ENCODE measurements around the gene FGD2. TPM values are rescaled to one million over a fixed set of nuclear protein-coding genes. Genes with fewer than 3 reads are reported as not detected.

FGD2 gene
- total RNA-seq, 2 donors from 2014 or later: 5.3 to 8.3 TPM

DNA sequence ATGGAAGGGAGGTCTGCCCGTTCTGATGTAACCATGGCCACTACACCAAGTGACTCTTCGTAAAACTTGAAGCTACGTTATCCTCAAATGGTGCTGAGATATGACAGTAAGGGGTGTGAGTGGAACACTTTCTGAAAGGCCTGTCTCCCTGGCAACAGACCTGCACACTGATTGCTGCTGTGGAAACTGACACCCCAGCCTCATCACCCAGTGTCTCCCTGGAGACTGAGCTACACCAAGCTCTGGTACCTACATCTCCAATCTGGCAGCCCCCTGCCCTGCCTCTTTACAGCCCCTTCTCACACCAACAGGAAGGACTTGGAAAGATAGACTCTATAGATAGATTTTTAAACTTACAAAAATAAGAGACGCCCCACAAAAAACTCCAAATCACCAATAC, 37.7 kb upstream of the FGD2 start:
- no peaks in the 10 kb centered on the region for H3K9me3 Mint-ChIP-seq
- no peak for ATAC-seq (replicated peaks)

DNA sequence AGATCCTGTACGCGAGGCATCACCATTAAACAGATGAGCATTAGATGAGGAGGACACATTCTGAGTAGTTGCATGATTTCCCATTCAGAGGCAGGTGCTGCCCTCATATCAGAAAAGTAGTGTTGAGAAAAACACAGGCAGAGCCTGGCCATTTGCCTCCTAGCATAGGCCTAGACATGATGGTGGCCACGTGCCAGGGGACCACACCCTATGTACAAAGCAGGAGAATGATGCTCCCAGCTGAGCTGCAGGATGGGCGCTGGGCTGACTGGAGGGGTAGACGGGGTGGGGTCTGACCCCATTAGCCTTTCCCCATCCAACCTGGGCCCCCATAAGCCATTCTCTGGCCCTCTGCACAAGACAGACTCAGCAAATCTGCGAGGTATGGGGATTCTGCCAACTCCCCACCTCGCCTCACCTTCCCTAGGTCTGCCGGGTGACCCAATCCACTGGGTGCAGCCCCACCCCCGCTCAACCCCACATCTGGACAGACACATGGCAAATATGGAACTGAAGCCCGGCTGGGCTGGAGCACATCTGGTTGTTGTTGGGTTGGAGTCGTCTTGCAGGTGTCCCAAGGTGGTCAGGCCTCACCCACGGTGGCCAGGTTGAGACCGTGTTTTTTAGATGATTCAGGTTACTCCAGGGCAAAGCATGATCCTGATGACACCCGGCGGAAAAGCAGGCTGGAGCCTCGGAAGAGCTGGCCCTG, 37.0 kb upstream of the FGD2 start:
- Mint-ChIP-seq H3K4me1 (peaks cover 10% of the 10 kb centered on the region), H3K27me3 (no peaks in the 10 kb centered on the region), H3K9me3 (no peaks in the 10 kb centered on the region), H3K36me3 (ENCODE audit: low read depth) (peaks cover 67% of the 10 kb centered on the region), H3K27ac (peak overlapping the region; percentile 41), H3K4me3 (no peak overlapping the region)
- no peak for ATAC-seq (replicated peaks)

More for the DNA sequence above, 37.7 kb upstream of the FGD2 start:
- H3K27me3 Mint-ChIP-seq: no peaks in the 10 kb centered on the region
- peaks cover 61% of the 10 kb centered on the region for H3K36me3 Mint-ChIP-seq (ENCODE audit: low read depth)
- H3K27ac Mint-ChIP-seq: peak overlapping the region; percentile 28
- peaks cover 16% of the 10 kb centered on the region for H3K4me1 Mint-ChIP-seq
- H3K4me3 Mint-ChIP-seq: no peak overlapping the region

DNA sequence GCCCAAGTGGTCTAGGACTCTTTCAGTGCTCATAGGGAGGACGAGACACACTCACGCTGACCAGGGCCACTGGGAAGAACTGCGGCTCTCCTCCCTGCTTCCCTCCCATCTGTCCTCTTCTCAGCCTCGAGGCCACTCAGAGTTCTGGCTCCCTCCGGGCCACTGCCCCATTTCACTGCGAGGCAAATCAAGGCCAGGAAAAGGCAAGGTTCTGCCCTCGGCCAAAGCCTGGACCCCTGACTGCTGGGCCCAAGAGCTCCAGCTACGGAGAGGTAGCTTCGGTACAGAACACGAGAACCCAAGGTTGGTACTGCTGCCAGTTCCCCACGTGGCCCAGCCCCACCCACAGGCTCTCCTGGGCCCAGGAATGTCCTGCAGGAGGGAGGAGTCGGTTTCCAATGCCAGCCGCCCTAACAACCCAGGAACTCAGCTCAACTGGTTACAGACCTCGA, 36.2 kb upstream of the FGD2 start:
- H3K4me3 Mint-ChIP-seq: no peak overlapping the region
- no peak overlapping the region for H3K27ac Mint-ChIP-seq
- no peaks in the 10 kb centered on the region for H3K27me3 Mint-ChIP-seq
- peaks cover 6% of the 10 kb centered on the region for H3K4me1 Mint-ChIP-seq
- no peak for ATAC-seq (replicated peaks)
- peaks cover 76% of the 10 kb centered on the region for H3K36me3 Mint-ChIP-seq (ENCODE audit: low read depth)
- H3K9me3 Mint-ChIP-seq: no peaks in the 10 kb centered on the region

DNA sequence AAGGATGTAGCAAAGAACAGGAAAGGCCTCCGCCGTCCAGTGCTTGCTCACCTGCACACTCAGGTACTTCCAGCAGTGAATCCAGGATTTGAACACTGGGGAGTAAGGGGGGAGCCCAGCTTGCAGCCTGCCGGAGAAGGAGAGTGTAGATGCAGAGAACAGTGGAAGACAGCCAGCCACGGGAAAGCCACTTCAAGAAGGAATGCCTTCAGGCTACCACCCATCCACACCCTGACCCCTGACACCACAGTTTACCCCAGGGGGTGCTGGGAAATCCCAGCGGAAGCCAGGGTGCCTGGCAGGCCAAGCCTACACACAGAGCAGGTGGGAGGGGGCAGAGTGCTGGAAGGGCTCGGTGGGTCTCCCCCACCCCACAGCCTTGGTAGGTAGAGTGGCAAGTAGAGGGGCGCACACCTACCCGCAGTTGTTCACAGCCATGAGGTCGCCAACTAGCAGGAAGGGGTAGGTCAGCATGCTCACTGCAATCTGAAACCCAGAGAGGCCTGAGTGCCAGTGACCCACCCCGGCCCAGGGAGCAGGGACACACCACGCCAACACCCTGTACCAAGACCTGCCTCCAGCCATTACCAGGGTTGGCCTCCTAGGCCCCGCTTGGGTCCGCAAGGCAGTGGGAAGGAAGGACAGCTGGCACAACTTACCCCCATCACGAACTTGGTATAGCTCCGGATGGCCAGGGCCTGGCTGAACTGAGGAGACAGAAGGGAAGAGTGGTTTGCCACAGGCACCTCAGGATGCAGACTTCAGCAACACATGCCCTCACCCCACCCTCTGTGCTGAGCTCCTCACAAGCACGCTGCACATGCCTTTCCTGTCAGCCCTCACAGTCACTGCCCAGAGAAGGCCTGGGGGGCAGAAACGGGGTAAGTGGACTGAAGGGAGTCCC, 35.2 kb upstream of the FGD2 start:
- H3K27ac Mint-ChIP-seq: peak overlapping the region; percentile 37
- H3K36me3 Mint-ChIP-seq (ENCODE audit: low read depth): peaks cover 85% of the 10 kb centered on the region
- H3K9me3 Mint-ChIP-seq: no peaks in the 10 kb centered on the region
- no peaks in the 10 kb centered on the region for H3K4me1 Mint-ChIP-seq
- H3K27me3 Mint-ChIP-seq: no peaks in the 10 kb centered on the region
- no peak for ATAC-seq (replicated peaks)
- no peak overlapping the region for H3K4me3 Mint-ChIP-seq

DNA sequence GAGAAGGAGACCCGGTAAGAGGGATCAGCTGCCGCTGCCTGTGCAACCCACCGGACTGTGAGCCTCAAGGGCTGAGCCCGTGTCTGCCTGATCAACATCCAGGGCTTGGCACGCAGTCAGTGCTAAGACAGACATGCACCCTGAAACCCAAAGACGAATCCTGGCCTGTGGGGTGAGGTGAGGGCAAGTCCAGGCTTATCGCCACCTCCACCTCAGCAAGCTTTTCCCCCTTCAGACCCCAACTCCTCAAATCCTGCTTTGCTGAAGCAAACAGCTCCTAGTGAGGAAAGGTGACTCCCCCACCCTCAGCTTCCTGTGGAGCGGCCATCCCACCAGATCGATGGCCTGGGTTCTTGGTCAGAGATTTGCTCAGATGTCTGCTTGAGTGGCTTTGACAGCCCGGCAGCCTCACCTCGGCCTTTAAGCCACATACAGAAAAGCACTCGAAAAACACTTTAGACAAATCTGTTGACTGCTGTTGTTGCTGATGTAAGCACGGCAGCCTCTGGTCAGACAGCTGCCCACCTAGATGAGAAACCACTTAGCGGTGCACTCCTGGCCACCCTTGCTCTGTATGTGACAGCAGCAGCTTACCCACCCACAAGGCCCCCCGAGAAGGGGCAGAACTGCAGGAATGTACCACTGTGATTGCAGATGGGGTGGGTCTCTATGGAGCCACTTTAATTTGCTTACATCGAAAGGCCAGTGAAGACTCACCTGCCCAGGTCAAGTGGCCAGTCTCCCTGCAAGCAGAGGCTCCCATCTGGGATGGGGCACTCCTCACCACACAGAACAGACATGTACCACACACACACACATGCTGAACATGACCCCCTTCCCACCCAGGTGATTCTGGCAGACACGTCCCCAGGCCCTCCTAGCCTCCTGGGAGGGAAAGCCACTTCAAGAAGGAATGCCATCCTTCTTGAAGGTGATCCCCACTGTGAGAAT, 34.3 kb upstream of the FGD2 start:
- H3K36me3 Mint-ChIP-seq (ENCODE audit: low read depth): peaks cover 95% of the 10 kb centered on the region
- H3K9me3 Mint-ChIP-seq: no peaks in the 10 kb centered on the region
- peak overlapping the region; percentile 58 for H3K27ac Mint-ChIP-seq
- H3K4me3 Mint-ChIP-seq: no peak overlapping the region
- H3K4me1 Mint-ChIP-seq: no peaks in the 10 kb centered on the region
- H3K27me3 Mint-ChIP-seq: no peaks in the 10 kb centered on the region
- ATAC-seq (replicated peaks): no peak

DNA sequence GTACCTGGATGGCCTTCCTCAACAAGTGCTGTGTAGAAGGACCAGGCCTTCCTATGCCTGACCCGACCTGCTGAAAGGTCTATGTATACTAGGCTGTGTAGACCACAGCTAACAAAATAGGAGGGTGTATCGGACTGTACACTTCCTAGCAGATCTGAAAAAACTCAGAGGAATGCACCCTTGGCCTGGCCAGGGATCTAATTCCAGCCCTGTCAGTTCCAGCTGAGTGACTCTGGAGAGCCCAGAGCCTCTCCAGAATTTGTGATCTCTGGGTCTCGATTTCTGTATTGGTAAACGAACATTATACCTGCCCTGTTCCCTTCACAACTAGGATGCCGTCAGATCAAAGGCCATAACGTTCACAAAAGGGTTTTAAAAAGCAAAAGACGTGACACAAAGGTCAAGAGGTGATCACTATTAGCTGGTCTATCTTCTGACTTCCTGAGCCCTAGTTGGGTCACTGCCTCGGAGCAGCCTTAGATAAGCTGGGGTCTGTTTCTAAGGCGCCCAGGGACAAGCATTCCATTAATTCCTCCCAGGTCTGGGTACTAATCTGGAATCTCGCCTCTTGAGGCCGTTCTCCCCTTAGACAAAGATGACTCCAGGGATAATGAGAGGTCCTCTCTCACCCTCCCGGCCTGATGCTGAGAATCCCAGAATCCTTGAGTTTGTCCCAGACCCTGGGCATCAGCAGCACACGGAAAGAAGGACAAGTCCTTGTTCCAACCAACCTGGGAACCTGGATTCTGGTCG, 33.4 kb upstream of the FGD2 start:
- H3K27me3 Mint-ChIP-seq: no peaks in the 10 kb centered on the region
- H3K36me3 Mint-ChIP-seq (ENCODE audit: low read depth): peaks cover 98% of the 10 kb centered on the region
- no peak overlapping the region for H3K4me3 Mint-ChIP-seq
- no peak for ATAC-seq (replicated peaks)
- no peaks in the 10 kb centered on the region for H3K9me3 Mint-ChIP-seq
- H3K4me1 Mint-ChIP-seq: no peaks in the 10 kb centered on the region
- H3K27ac Mint-ChIP-seq: peak overlapping the region; percentile 58

DNA sequence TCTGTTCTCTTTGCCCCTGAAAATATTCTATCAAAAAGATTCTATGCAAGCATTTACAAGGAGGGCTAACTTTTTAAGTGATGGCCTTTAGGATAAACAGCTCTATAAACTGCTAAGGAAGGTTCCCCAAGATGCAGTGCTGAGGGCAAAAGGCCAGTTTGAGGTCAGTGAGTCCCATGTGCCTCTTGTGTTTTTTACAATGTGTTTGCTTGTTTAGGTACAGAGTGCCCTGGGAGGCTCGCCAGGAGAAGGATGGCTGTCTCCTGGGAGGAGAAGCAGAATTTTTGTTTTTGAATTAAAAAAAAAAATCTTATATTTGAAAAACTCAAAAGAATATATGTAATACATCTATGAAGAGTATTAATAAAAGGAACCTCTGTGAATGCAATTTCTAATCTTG, 32.3 kb upstream of the FGD2 start:
- no peak for ATAC-seq (replicated peaks)
- Mint-ChIP-seq H3K4me1 (no peaks in the 10 kb centered on the region), H3K27me3 (no peaks in the 10 kb centered on the region), H3K4me3 (no peak overlapping the region), H3K9me3 (no peaks in the 10 kb centered on the region), H3K36me3 (ENCODE audit: low read depth) (peaks cover 99% of the 10 kb centered on the region), H3K27ac (no peak overlapping the region)

DNA sequence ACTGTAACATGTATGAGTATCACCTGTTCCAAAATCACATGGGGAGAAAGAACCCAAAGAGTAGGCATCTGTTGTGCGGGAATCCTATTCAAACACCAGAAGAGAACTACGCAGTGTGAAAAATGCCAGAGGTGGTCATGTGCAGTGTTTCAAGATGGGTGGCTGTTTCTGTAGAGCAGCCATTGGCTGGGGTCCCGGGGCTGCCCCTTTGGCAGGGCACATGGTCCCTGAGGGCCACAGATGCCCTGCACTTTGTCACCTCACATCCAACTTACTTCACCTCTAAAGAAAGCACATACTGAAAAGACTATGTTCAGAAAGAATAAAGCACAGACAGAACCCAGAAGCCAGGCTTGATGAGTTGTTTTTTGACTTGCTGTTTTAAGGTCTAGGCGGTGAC, 31.8 kb upstream of the FGD2 start:
- ATAC-seq (replicated peaks): no peak
- no peaks in the 10 kb centered on the region for H3K4me1 Mint-ChIP-seq
- H3K4me3 Mint-ChIP-seq: no peak overlapping the region
- no peak overlapping the region for H3K27ac Mint-ChIP-seq
- no peaks in the 10 kb centered on the region for H3K27me3 Mint-ChIP-seq
- H3K9me3 Mint-ChIP-seq: no peaks in the 10 kb centered on the region
- peaks cover 99% of the 10 kb centered on the region for H3K36me3 Mint-ChIP-seq (ENCODE audit: low read depth)

DNA sequence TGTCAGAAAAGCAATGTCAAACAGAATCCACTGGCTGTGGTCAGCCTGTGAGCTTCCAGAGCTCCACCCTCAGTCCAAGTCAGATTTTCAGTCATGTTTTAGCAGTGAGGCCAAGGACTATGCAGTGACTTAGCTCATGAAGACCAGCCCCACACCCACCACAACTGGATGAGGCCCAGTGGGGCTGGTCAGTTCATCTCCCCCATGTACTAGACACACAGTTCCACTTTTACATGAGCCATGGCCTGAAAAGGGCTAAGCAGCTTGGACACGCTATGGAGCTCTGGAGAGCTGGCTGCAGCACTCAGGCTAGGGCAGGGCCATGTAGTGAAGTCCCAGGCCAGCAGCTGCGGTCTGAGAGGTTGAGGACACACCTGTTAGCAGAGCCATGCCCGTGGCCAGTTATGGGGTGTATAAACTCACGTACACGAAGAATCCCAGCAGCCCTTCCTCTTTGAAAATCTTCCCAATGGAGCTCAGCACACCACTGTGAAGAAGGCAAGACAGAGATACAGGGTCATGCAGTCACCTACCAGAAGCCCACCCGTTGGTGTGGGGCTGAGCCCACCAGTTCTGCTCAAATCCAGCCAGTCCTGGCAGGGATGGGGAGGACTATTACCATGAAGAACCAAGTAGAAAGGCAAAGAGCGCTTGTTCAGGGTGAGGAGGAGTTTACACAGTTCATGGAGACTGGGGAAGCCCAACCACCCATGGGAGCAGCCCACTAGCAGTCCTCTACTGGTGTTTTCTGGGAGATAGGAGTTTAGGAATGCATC, 30.0 kb upstream of the FGD2 start:
- Mint-ChIP-seq H3K27me3 (no peaks in the 10 kb centered on the region), H3K27ac (no peak overlapping the region), H3K4me1 (peaks cover 8% of the 10 kb centered on the region), H3K36me3 (ENCODE audit: low read depth) (peaks cover 99% of the 10 kb centered on the region), H3K4me3 (no peak overlapping the region), H3K9me3 (no peaks in the 10 kb centered on the region)
- ATAC-seq (replicated peaks): no peak

DNA sequence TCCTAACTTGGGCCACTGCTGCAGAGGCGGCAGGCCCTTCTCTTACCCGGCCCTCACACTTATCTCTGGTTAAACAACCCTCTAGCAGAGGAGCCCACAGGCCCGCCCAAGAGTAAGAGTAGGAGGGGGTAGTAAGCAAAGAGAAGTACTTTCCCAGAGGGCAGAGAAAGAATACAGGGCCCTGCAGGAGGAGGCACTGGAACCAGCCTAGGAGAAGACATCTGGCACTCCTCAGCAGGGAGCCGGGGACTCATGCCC, 29.5 kb upstream of the FGD2 start:
- H3K36me3 Mint-ChIP-seq (ENCODE audit: low read depth): peaks cover 100% of the 10 kb centered on the region

DNA sequence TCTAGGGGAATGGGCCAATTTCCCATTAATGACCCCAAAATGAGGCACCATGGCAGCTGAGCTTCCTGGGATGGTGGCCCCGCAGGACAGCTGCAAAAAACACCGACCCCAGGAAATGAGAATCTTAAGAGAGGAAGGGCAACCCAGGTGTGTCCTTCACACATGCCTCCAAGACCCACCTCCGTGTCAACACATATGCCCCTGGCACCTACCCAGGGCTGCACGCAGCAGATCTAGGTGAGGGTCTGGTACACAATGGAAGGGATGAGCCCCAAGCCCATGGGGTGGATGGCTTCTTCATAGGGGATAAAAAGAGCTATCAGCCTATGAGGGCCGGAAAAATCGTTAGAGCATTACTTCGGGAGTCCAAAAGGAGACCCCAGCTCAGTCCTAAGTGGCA, 28.9 kb upstream of the FGD2 start:
- Mint-ChIP-seq H3K36me3 (ENCODE audit: low read depth) (peaks cover 100% of the 10 kb centered on the region), H3K4me1 (peaks cover 14% of the 10 kb centered on the region), H3K9me3 (no peaks in the 10 kb centered on the region), H3K27me3 (no peaks in the 10 kb centered on the region), H3K4me3 (no peak overlapping the region), H3K27ac (no peak overlapping the region)
- no peak for ATAC-seq (replicated peaks)

More for the DNA sequence above, 29.5 kb upstream of the FGD2 start:
- peaks cover 13% of the 10 kb centered on the region for H3K4me1 Mint-ChIP-seq
- ATAC-seq (replicated peaks): no peak
- H3K27ac Mint-ChIP-seq: no peak overlapping the region
- no peaks in the 10 kb centered on the region for H3K9me3 Mint-ChIP-seq
- H3K4me3 Mint-ChIP-seq: no peak overlapping the region
- H3K27me3 Mint-ChIP-seq: no peaks in the 10 kb centered on the region

DNA sequence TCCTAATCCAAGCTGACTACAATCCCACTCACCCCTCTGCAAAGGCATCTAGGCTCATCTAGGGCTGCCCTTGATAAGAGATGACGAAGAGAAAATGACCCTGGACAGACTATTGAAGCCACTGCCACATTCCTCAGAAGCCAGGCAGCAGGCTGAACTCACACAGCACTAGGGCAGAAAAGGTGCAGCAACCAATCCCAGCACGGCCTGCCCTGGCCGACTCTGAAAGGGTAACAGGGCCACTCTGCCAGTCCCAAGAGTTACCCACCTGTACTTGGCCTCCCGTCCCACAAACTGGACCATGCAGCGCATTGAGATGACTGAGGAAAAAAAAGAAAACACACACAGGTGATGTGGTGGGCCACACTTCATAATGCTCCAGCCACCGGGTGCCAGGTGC, 28.5 kb upstream of the FGD2 start:
- Mint-ChIP-seq H3K27me3 (no peaks in the 10 kb centered on the region), H3K27ac (no peak overlapping the region), H3K4me3 (no peak overlapping the region), H3K9me3 (no peaks in the 10 kb centered on the region), H3K36me3 (ENCODE audit: low read depth) (peaks cover 100% of the 10 kb centered on the region), H3K4me1 (peaks cover 18% of the 10 kb centered on the region)
- no peak for ATAC-seq (replicated peaks)

DNA sequence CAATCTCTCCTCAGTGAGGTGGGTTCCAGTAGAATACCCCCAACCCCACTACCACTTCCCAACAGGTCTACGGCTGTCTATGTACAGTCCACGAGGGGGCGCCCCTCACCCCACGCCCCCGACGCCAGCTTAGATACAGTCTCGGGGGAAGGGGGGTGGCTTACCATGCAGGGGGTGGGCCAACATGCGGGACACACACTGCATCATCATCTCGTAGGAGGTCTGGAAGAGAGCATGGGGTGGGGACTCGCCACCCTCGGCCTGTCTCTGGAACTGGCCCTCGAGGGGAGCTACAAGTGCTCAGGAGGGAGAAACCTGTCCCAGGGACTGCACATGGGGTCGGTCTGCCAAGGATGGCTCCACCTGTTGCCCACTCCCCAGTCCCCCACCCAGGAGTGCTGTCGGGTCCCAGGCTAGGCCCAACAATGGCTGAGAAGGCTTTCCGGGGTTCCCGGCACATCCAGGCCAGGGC, 27.9 kb upstream of the FGD2 start:
- H3K4me3 Mint-ChIP-seq: no peak overlapping the region
- no peaks in the 10 kb centered on the region for H3K27me3 Mint-ChIP-seq
- H3K36me3 Mint-ChIP-seq (ENCODE audit: low read depth): peaks cover 98% of the 10 kb centered on the region
- H3K9me3 Mint-ChIP-seq: no peaks in the 10 kb centered on the region
- no peak for ATAC-seq (replicated peaks)
- H3K27ac Mint-ChIP-seq: no peak overlapping the region
- H3K4me1 Mint-ChIP-seq: peaks cover 22% of the 10 kb centered on the region

Measured in activated T-helper 17 cell treated with anti-CD3 and anti-CD28 coated beads, Interleukin-2, amount 50 U/mL, for 72 hours (primary cell).